Measurements from ENCODE around the gene CERK.

DNA sequence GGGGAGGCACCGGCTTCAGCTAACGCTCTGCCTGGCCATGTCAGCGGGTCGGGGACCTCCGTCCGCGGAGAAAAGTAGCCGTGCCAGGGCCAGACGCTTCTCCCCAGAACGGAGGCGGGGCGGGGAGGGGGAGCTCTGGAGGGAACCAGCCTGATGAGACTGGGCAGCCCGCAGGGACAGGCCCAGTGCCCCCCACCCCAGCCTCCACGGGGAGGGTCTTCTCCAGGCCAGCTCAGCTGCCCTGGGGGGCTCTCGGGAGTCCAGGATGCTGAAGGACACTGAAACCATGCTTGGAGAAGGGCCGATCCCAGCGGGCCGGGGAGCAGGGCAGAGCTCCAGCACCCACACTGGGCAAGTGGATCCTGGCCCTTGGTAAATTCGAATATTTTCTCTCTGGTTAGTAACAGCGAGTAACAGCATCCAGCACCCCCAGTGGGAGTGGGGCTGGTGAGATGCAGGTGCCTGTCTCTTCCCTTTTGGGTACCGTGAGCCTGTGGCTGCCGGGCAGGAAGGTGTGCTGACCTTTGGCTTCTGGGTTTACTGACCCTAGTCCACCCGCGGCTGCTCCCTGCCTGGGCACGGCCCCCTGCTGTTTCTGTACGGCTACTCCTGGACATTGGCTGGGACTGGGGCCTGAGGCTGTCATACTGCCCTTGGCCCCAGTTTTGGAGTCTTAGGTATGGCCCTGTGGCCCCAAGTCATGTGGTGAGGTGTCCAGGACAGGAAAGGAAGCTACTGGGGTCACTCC lies 82.0 kb downstream of the CERK start:
- TF ChIP-seq GATA2 (IDR thresholded peaks at IDR 0.05; ENCODE audit: low read depth, low read length) (no peak), GATA3 (IDR thresholded peaks at IDR 0.05; ENCODE audit: low read depth, low read length) (no peak)
